ENCODE data around the gene LSS. TPM values are rescaled to one million over a fixed set of nuclear protein-coding genes. Genes with fewer than 3 reads are reported as not detected.
"Not testable (repeated sequence)": the region's sequence is repeated elsewhere in the genome, so short reads cannot be mapped to it uniquely, and the experiment has no call there.

Gene LSS
- total and polyA plus RNA-seq, 8 donors: 34.9 to 184 (median 54.5) TPM

- intact Hi-C loops (cut with DNase I): no loop called here
- no peaks in the 10 kb centered on the region for H3K4me1 ChIP-seq
- H3K9me3 ChIP-seq: peaks cover 0 to 12% of the 10 kb centered on the region in 2 donors
- no peak for TF ChIP-seq CTCF (IDR thresholded peaks at IDR 0.05)
- no peak overlapping the region for H3K4me3 ChIP-seq
- H3K36me3 ChIP-seq: no peaks in the 10 kb centered on the region
- no peaks in the 10 kb centered on the region for H3K27me3 ChIP-seq
- DNase-seq (no peak), ATAC-seq (no peak)
- H3K27ac ChIP-seq: no peak overlapping the region
Measured at GRCh38 chr21:46171585-46171984, 57.0 kb downstream of the LSS start.

- H3K9me3 ChIP-seq; H3K27me3 ChIP-seq; H3K27ac ChIP-seq; H3K36me3 ChIP-seq; H3K4me1 ChIP-seq; DNase-seq; H3K4me3 ChIP-seq; intact Hi-C loops (cut with DNase I); ATAC-seq: not testable (repeated sequence)
Measured at GRCh38 chr21:46170436-46171193, 58.0 kb downstream of the LSS start.

GRCh38 chr21:46168659-46169386, 59.8 kb downstream of the LSS start:
- no peaks in the 10 kb centered on the region for H3K36me3 ChIP-seq
- ATAC-seq (no peak), DNase-seq (no peak)
- no peak overlapping the region for H3K27ac ChIP-seq
- H3K4me3 ChIP-seq: no peak overlapping the region
- H3K9me3 ChIP-seq: no peaks in the 10 kb centered on the region
- no peaks in the 10 kb centered on the region for H3K4me1 ChIP-seq
- TF ChIP-seq CTCF (IDR thresholded peaks at IDR 0.05): no peak
- intact Hi-C loops (cut with DNase I): no loop called here
- no peaks in the 10 kb centered on the region for H3K27me3 ChIP-seq

GRCh38 chr21:46168238-46168637, 60.3 kb downstream of the LSS start:
- no peak for DNase-seq
- no peak for ATAC-seq
- Histone ChIP-seq H3K36me3 (no peaks in the 10 kb centered on the region), H3K4me3 (no peak overlapping the region), H3K4me1 (no peaks in the 10 kb centered on the region), H3K27ac (no peak overlapping the region), H3K27me3 (no peaks in the 10 kb centered on the region), H3K9me3 (no peaks in the 10 kb centered on the region)
- TF ChIP-seq CTCF (IDR thresholded peaks at IDR 0.05): no peak
- intact Hi-C loops (cut with DNase I): no loop called here

- intact Hi-C loops (cut with DNase I): no loop called here
- no peaks in the 10 kb centered on the region for H3K27me3 ChIP-seq
- no peak for DNase-seq
- H3K36me3 ChIP-seq: peaks cover 0 to 10% of the 10 kb centered on the region in 2 donors
- no peak overlapping the region for H3K4me3 ChIP-seq
- no peak overlapping the region for H3K27ac ChIP-seq
- no peak for TF ChIP-seq CTCF (IDR thresholded peaks at IDR 0.05)
- H3K4me1 ChIP-seq: no peaks in the 10 kb centered on the region
- peaks cover 0 to 7% of the 10 kb centered on the region in 2 donors for H3K9me3 ChIP-seq
- no peak for ATAC-seq
Measured at GRCh38 chr21:46165098-46165497, 63.5 kb downstream of the LSS start.

Data from left lung (tissue), 10 donors.